HG03066 (cell line): Measurements from ENCODE around the gene GRHPR.
"Not testable (repeated sequence)": the region's sequence is repeated elsewhere in the genome, so short reads cannot be mapped to it uniquely, and the experiment has no call there.

Source experiments
- ATAC-seq: cut with Tn5 transposase; IDR thresholded peaks from one replicate; pipeline ENCODE4 v1.9.1; 2021; ENCODE audit warnings: low read depth; ENCODE audit not compliant: unreplicated experiment

GRHPR gene

DNA sequence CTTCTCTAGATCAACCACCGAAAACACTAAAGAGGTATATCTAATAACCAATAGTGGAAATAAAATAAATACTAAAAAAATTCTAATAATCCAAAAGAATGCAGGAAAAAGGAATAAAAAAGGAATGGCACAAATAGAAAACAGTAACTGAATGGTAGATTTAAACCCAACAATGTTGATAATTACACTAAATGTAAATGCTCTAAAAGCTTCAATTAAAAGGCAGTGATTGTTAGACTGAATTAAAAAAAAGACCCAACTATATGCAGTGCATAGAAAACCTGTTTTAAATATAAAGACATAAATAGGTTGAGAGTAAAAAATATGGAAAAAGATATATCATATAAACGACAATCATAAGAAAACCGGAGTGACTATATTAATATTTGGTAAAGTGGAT, 51.9 kb downstream of the GRHPR start:
- ATAC-seq = no peak

DNA sequence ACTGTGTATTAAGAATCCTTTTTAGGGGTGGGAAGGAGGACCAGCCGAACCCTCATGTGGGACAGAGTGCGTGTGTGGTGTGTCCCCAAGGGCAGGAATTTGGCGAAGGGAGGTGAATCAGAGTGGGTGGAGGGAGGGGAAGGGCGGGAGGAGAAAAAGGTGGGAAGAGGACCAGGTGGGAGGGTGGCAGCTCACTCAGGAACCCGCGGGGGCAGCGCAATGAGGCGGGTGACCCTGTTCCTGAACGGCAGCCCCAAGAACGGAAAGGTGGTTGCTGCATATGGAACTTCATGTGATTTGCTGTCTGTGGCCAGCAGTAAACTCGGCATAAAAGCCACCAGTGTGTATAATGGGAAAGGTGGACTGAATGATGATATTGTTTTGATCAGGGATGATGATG, 54.4 kb downstream of the GRHPR start:
- no peak for ATAC-seq

DNA sequence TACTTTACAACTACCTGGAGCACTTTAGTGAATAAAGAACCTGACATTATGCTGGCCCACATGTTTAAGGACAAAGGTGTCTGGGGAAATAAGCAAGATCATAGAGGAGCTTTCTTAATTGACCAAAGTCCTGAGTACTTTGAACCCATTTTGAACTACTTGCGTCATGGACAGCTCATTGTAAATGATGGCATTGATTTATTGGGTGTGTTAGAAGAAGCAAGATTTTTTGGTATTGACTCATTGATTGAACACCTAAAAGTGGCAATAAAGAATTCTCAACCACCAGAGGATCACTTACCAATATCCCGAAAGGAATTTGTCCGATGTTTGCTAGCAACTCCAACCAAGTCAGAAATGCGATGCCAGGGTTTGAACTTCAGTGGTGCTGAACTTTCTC, 54.9 kb downstream of the GRHPR start:
- ATAC-seq = not testable (repeated sequence)

DNA sequence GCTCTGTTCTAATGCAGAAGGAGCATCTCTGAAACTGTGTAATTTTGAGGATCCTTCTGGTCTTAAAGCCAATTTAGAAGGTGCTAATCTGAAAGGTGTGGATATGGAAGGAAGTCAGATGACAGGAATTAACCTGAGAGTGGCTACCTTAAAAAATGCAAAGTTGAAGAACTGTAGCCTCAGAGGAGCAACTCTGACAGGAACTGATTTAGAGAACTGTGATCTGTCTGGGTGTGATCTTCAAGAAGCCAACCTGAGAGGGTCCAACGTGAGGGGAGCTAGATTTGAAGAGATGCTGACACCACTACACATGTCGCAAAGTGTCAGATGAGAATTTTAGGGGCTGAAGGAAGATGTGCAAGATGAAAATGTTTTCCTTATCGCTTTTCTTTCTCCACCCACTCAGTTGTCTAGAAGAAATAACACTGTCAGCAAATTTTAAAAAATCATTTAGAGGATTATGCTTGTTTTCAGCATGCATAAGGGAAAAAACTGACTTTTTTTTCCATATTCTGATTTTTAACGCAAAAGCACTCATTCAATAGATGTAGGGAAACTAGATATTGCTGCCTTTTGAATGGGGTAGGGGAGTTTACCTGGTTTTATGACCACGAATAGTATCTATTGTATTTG, 55.6 kb downstream of the GRHPR start:
- not testable (repeated sequence) for ATAC-seq

DNA sequence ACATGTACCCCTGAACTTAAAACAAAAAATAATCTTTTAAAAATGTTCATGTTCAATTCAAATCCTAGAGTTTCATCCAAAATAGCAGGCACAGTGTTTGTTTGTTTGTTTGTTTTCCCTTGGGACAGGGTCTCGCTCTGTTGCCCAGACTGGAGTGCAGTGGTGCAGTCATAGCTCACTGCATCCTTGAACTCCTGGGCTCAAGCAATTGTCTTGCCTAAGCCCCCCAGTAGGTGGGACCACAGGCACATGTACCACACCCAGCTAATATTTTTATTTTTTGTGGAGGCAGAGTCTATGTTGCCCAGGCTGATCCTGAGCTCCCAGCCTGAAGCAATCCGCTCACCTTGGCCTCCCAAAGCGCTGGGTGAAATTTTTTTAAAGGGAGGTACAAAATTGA, 58.3 kb downstream of the GRHPR start:
- no peak for ATAC-seq

DNA sequence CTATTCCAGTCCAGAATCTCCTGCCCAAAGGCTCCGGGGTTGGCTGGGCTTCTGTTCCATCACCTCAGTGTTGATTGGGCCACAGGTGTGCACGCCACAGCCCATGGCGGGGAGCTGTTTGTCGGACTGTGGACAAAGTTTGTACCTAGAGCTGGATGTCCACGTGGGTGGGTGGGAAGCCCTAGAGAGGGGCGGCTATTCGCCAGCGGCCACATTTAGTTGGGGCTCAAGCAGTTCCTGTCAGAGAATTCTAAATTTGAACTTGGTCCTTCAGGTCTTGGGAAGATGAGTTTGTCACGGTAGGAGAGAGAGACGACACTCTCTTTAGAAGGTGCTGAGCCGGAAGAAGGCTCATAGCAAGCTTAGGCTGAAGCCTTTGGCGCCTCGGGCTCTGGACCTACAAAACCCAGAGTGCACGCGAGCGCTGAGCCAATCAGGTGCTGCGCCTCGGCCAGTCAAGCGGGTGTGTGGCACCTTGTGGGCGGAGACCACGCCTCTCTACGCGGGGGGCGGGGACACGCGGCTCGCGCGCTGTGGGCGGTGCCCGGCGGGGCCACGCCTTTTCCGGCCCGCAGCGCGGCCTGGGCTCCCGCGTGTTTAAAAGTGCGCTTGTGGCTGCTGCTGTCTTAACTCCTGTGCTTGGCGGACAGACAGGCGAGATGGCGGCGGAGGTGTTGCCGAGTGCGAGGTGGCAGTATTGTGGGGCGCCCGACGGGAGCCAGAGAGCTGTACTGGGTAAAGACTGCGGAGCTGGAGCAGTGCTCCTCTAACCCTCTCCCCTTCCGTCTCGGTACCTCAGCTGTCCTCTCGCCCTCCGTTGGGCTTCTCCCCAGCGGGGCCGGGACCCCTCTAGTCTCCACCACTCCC, 63.1 kb downstream of the GRHPR start, which contains the start of gene POLR1E:
Gene POLR1E, plus strand, starts transcription at position 560 of the 867 bp plus-strand sequence. Its CDS starts 100 bp downstream, at position 660.
- ATAC-seq = peak; percentile 97

DNA sequence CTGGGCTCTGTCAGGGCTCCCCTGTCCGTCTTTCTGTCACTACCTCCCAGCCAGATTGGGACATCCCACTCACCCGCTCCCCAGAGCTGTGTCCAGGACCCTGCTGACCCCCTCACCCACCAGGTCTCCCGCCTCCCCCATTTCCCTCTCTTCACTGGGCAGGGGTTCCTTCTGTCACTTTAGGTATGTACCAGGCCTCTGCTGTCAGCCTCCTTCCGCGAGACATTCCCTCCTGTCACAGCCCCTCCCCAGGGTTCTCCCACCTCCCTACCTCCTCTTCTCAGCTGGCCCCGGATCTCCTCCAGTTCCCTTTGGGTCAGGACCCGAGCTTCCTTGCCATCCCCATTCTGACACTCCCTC, 63.7 kb downstream of the GRHPR start:
- ATAC-seq = no peak
